CD4-positive, alpha-beta T cell (primary cell): ENCODE data around the gene CCDC9B. TPM values are rescaled to one million over a fixed set of nuclear protein-coding genes. Genes with fewer than 3 reads are reported as not detected.

Experiments
- ATAC-seq: fragments of 200-7000 bp; cut with Tn5 transposase; one replicate; pipeline ENCODE4 v1.10.0; 2022; ENCODE audit warnings: mild to moderate bottlenecking; ENCODE audit not compliant: poor library complexity
- CTCF ChIA-PET: fragments of 350-600 bp; sonication (Branson Sonifier 250); formaldehyde crosslinking; loops from one replicate; lab custom pipeline; 2021; ENCODE audit warnings: antibody characterized with exemption, inconsistent platforms; lab: Charles Lee
- POLR2A ChIA-PET: fragments of 350-600 bp; sonication (Branson Sonifier 250); formaldehyde crosslinking; loops from one replicate; lab custom pipeline; 2021; ENCODE audit warnings: antibody characterized with exemption, inconsistent platforms; lab: Charles Lee
- DNase-seq, 14 experiments: peaks; one replicate each; pipeline ENCODE4 v3.0.0-alpha.2; 2013 to 2020; ENCODE audit warnings: mixed read lengths in 2 of 14
- H3K27ac ChIP-seq, 2 donors: one replicate each; pipeline versions ENCODE4 v1.5.1 to v1.7.0; 2013; ENCODE audit warnings: low read length in 2 of 2, low read depth in 1 of 2, mild to moderate bottlenecking in 1 of 2
- H3K27me3 ChIP-seq, 2 experiments: 1 replicate in 1 of 2; 2 replicates in 1 of 2; pipeline versions ENCODE4 v1.6.1 to v1.7.0; 2013; ENCODE audit warnings: low read length in 2 of 2, control low read depth in 1 of 2, mild to moderate bottlenecking in 1 of 2, moderate library complexity in 1 of 2; ENCODE audit not compliant: insufficient read depth in 2 of 2, control insufficient read depth in 1 of 2
- H3K36me3 ChIP-seq: one replicate; pipeline ENCODE4 v1.6.1; 2013; ENCODE audit warnings: low read length, control low read depth; ENCODE audit not compliant: insufficient read depth
- H3K4me1 ChIP-seq: one replicate; pipeline ENCODE4 v1.6.1; 2013; ENCODE audit warnings: low read length, control low read depth; ENCODE audit not compliant: insufficient read depth
- H3K4me3 ChIP-seq: one replicate; pipeline ENCODE4 v1.5.1; 2013; ENCODE audit warnings: mild to moderate bottlenecking, low read length, moderate library complexity
- H3K9me3 ChIP-seq, 2 experiments: 1 replicate in 1 of 2; 2 replicates in 1 of 2; pipeline versions ENCODE4 v1.6.1 to v1.7.0; 2013; ENCODE audit warnings: low read length in 2 of 2, mild to moderate bottlenecking in 2 of 2, control low read depth in 1 of 2, moderate library complexity in 1 of 2; ENCODE audit not compliant: control insufficient read depth in 1 of 2, insufficient read depth in 1 of 2
- H3K27ac Mint-ChIP-seq: one replicate; pipeline ENCODE4 v1.8.0; 2020; ENCODE audit warnings: mixed read lengths
- H3K27me3 Mint-ChIP-seq: one replicate; pipeline ENCODE4 v1.8.0; 2021; ENCODE audit warnings: mixed read lengths
- H3K36me3 Mint-ChIP-seq: one replicate; pipeline ENCODE4 v1.8.0; 2021; ENCODE audit warnings: low read depth, mixed read lengths
- H3K4me1 Mint-ChIP-seq: one replicate; pipeline ENCODE4 v1.8.0; 2021; ENCODE audit warnings: low read depth, mixed read lengths
- H3K4me3 Mint-ChIP-seq: one replicate; pipeline ENCODE4 v1.8.0; 2020; ENCODE audit warnings: mild to moderate bottlenecking, mixed read lengths
- H3K9me3 Mint-ChIP-seq: one replicate; pipeline ENCODE4 v1.8.0; 2020; ENCODE audit warnings: mixed read lengths
- CTCF ChIP-seq: fragments of 200-600 bp; IDR thresholded peaks from one replicate; pipeline ENCODE4 v1.8.0; 2022; ENCODE audit warnings: antibody characterized with exemption, mild to moderate bottlenecking
- intact Hi-C, 2 experiments: fragments of 100-400 bp; cut with DNase I in 1 of 2; cut with micrococcal nuclease in 1 of 2; formaldehyde crosslinking; loops; one replicate each; pipeline versions ENCODE4 v1.15.1 to v1.9.0; 2023 to 2025; cut with DNase I, micrococcal nuclease
- total RNA-seq, 174 experiments: library from RNA in 2 of 174; stranded (reverse) in 2 of 174; gene quantifications; one replicate each; pipeline ENCODE4 v1.2.3 and lab custom pipeline; 2021 to 2026

Gene CCDC9B
- total RNA-seq, 2 experiments from 2014 or later: 1.0 to 1.5 TPM

- H3K27me3 Mint-ChIP-seq: no peaks in the 10 kb centered on the region
- peak; percentile 84 for ATAC-seq
- no peaks in the 10 kb centered on the region for H3K36me3 ChIP-seq
- H3K4me1 ChIP-seq: peaks cover 32% of the 10 kb centered on the region
- no peaks in the 10 kb centered on the region for H3K9me3 ChIP-seq
- no peaks in the 10 kb centered on the region for H3K9me3 Mint-ChIP-seq
- peak within 1 kb of the TSS; percentile 10 to 41 for H3K27ac ChIP-seq
- H3K4me3 ChIP-seq: peak within 1 kb of the TSS; percentile 55
- TF ChIP-seq CTCF: peak; percentile 59
- peak; percentile 75 to 96 (median 87) for DNase-seq
- intact Hi-C loops: loop anchor here (2.0 to 10.0 kb wide), 5 partner anchors 17 to 909 kb away; partner anchors contain the start of genes ANKRD63 (in 1 of the 2), BMF (in 1 of the 2), CHP1 (in 1 of the 2) and EXD1 (in 1 of the 2)
- H3K27ac Mint-ChIP-seq: peak within 1 kb of the TSS; percentile 79
- no peaks in the 10 kb centered on the region for H3K27me3 ChIP-seq
- no peaks in the 10 kb centered on the region for H3K36me3 Mint-ChIP-seq
- ChIA-PET POLR2A (interaction anchor here (0.8 to 3.8 kb wide), 15 partner anchors 10 to 549 kb away, joined by 3 to 65 read pairs (median 4); partner anchors contain the start of genes ANKRD63, BAHD1, DISP2 and PLCB2), CTCF (interaction anchor here (0.6 to 5.1 kb wide), 15 partner anchors 9 to 1866 kb away, joined by 3 to 55 read pairs (median 4); partner anchors contain the start of genes ANKRD63 and PLCB2)
- H3K4me3 Mint-ChIP-seq: peak within 1 kb of the TSS; percentile 92
- H3K4me1 Mint-ChIP-seq: peaks cover 36% of the 10 kb centered on the region
These were observed 17.3 kb downstream of the CCDC9B start, which contains the start of gene INAFM2 for GRCh38 chr15:40323239-40323952. Gene INAFM2, plus strand, starts transcription at chr15:40323692. Its CDS starts 364 bp downstream, at chr15:40324056.

GRCh38 chr15:40322531-40323238 lies 18.1 kb downstream of the CCDC9B start:
- Histone ChIP-seq H3K9me3 (no peaks in the 10 kb centered on the region), H3K27me3 (no peaks in the 10 kb centered on the region), H3K27ac (peak overlapping the region; percentile 10 to 41), H3K4me3 (peak overlapping the region; percentile 51), H3K36me3 (no peaks in the 10 kb centered on the region), H3K4me1 (peaks cover 32% of the 10 kb centered on the region)
- DNase-seq (peak in 1 of 14 experiments; percentile 39), ATAC-seq (peak; percentile 4)
- ChIA-PET POLR2A (interaction anchor here (0.8 to 3.8 kb wide), 15 partner anchors 9 to 548 kb away, joined by 3 to 65 read pairs (median 4); partner anchors contain the start of genes ANKRD63, DISP2 and PLCB2), CTCF (interaction anchor here (0.6 to 5.1 kb wide), 15 partner anchors 9 to 1867 kb away, joined by 3 to 55 read pairs (median 4); partner anchors contain the start of genes ANKRD63 and PLCB2)
- Mint-ChIP-seq H3K9me3 (no peaks in the 10 kb centered on the region), H3K27me3 (no peaks in the 10 kb centered on the region), H3K4me3 (peak overlapping the region; percentile 86), H3K36me3 (no peaks in the 10 kb centered on the region), H3K4me1 (peaks cover 36% of the 10 kb centered on the region), H3K27ac (peak overlapping the region; percentile 79)
- intact Hi-C loops: loop anchor here (2.0 to 10.0 kb wide), 5 partner anchors 16 to 910 kb away; partner anchors contain the start of genes ANKRD63 (in 1 of the 2), BMF (in 1 of the 2), CHP1 (in 1 of the 2) and EXD1 (in 1 of the 2)
- no peak for TF ChIP-seq CTCF

- H3K27me3 ChIP-seq: no peaks in the 10 kb centered on the region
- H3K4me1 ChIP-seq: peaks cover 32% of the 10 kb centered on the region
- intact Hi-C loops: loop anchor here (1.0 to 10.0 kb wide), 4 partner anchors 17 to 911 kb away; partner anchors contain the start of genes ANKRD63 (in 1 of the 2), CHP1 (in 1 of the 2), EXD1 (in 1 of the 2) and FSIP1 (in 1 of the 2)
- CTCF ChIA-PET: interaction anchor here (0.6 to 5.1 kb wide), 9 partner anchors 8 to 42 kb away, joined by 3 to 55 read pairs (median 4); partner anchors contain the start of gene PLCB2
- ATAC-seq (peak; percentile 36), DNase-seq (peak in 10 of 14 experiments; percentile 31 to 83 (median 51))
- peak overlapping the region; percentile 37 for H3K27ac Mint-ChIP-seq
- H3K4me3 Mint-ChIP-seq: peak overlapping the region; percentile 76
- H3K4me1 Mint-ChIP-seq: peaks cover 35% of the 10 kb centered on the region
- no peaks in the 10 kb centered on the region for H3K9me3 ChIP-seq
- TF ChIP-seq CTCF: peak; percentile 91
- H3K4me3 ChIP-seq: no peak overlapping the region
- no peaks in the 10 kb centered on the region for H3K36me3 ChIP-seq
- H3K9me3 Mint-ChIP-seq: no peaks in the 10 kb centered on the region
- H3K27ac ChIP-seq: no peak overlapping the region
- POLR2A ChIA-PET: interaction anchor here (1.2 to 3.8 kb wide), 2 partner anchors 13 to 17 kb away, joined by 7 to 65 read pairs; partner anchors contain the start of gene PLCB2
- H3K27me3 Mint-ChIP-seq: no peaks in the 10 kb centered on the region
- H3K36me3 Mint-ChIP-seq: no peaks in the 10 kb centered on the region
These were observed 19.8 kb downstream of the CCDC9B start for GRCh38 chr15:40320931-40321371.
